Ramos (cell line): ENCODE results near the gene PDE8B.

Experiments used
- in situ Hi-C: fragments of 300-500 bp; cut with MboI; formaldehyde crosslinking; loops from one replicate; pipeline ENCODE4 v1.14.3; 2022; ENCODE audit warnings: low sequenced_read_pairs; ENCODE audit not compliant: unreplicated experiment

Gene PDE8B

DNA sequence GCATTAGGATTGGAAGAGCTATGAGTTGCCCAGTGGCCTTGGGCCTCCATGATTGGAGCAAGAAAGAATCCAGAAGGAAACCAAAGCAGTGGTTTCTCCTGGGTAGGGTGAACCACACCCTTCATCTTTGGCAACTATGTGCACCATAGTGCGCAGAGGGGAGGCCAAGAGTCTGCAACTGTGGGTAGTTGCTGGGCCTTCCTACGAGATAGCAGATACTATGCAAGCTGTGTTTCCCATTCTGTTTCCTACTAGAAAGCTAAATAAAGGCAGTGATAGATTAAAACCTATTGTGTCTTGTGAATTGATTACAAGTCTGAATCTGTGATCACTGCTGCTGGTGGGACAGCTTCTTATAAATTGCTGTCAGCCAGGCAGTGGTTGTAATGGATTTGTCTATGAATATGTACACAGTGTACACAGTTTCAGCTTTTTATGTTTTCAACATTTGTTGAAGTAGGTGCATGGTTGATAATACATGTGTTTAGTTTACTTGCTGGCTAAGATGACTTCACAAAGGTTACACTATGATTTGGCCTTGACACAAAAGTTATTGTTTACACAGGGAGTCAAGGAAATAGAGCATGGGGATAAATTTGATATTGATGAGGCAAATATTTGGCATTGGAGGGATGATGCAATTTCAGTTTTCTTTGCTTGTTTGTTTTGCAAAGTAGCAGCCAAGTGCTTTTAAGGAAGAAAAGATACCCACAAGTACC lies 23.7 kb upstream of the PDE8B start:
- in situ Hi-C loops = no loop called here

DNA sequence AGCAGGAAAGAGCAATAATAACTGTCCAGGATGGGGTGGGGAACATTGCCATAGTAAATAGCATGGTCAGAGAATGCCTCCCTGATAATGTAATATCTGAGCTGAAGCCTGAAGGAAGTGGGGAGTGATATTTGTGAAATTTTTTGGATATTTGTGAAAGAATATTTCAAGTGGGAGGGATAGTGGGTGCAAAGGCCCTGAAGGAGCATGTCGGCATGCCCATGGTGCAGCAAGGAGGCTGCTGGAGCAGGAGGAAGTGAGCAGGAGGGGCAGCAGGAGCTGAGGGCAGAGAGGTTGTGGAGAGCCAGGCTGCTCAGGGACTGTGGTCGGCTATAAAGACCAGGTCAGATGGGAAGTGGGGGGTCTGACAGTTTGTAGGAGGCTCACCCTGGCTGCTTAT lies 21.1 kb upstream of the PDE8B start:
- in situ Hi-C loops = no loop called here

DNA sequence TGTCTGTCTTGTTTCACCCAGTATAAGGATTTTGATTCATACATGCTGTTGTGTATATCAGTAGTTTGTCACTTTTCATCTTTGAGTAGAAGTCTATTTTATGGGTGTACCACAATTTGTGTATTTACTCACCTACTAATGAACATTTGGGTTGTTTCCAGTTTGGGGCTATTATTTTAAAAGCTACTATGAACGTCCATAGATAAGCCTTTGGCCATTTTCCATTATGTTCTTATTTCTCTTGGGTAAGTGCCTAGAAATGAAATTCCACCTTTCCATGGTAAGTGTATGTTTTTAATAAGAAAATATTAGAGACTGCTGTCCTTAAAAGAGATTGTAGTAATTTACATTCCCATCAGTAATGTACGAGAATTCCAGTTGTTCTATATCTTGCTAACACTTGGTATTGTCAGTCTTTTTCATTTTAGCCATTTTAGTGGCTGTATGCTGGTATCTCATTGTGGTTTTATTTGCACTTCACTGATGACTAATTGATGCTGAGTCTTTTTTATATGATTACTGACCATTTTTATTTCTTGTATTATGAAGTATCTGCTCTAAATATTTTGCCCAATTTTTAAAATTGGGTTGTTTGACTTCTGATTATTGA lies 17.9 kb upstream of the PDE8B start:
- in situ Hi-C loops = no loop called here

- in situ Hi-C loops = no loop called here
Measured at GRCh38 chr5:77194762-77195161, 15.7 kb upstream of the PDE8B start.

DNA sequence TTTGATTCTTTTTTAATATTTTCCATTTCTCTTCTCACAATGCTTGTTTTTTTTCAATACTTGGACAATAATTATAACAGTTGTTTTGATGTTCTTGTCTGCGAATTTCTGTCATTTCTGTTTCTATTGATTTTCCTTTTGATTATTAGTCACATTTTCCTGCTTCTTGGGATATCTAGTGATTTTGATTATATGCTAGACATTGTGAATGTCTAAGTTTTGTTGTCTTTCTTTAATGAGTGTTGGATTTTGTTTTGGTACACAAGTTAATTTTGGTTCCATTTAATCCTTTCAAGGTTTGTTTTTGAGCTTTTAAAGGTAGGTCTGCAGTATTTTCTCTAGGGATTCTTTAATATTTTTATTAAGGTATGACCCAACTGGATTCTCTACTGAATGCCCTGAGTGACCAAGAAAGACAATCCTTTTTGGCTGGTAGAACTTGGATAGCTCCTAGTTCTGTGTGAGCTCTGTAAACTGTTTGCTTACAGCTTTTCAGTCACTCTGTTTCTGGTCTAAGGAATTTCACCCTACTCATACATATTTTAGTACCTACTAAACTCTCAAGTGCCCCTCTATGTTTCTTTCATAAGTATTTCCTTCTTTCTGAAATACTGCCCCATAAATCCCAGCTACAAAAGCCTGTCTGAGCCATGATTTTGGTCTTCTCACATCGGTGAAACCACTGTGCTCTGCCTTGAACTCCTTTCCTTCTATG lies 12.5 kb upstream of the PDE8B start:
- in situ Hi-C loops = no loop called here

- in situ Hi-C loops = no loop called here
Measured at GRCh38 chr5:77200663-77201062, 9.8 kb upstream of the PDE8B start.

DNA sequence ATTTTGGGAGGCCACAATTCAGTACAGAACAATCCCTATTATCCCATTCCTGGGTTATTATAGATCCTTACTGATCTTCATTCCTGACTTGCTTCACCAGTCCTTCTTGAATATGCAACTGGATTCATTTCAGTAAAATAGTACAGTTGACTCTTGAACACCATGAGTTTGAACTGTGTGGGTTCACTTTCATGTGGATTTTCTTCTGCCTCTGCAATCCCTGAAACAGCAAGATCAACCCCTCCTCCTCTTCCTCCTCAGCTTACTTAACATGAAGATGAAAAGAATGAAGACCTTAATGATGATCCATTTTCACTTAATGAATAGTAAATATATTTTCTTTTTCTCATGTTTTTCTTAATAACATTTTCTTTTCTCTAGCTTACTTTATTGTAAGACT lies 8.3 kb upstream of the PDE8B start:
- in situ Hi-C loops = no loop called here

GRCh38 chr5:77204967-77205366 lies 5.5 kb upstream of the PDE8B start:
- in situ Hi-C loops = no loop called here

DNA sequence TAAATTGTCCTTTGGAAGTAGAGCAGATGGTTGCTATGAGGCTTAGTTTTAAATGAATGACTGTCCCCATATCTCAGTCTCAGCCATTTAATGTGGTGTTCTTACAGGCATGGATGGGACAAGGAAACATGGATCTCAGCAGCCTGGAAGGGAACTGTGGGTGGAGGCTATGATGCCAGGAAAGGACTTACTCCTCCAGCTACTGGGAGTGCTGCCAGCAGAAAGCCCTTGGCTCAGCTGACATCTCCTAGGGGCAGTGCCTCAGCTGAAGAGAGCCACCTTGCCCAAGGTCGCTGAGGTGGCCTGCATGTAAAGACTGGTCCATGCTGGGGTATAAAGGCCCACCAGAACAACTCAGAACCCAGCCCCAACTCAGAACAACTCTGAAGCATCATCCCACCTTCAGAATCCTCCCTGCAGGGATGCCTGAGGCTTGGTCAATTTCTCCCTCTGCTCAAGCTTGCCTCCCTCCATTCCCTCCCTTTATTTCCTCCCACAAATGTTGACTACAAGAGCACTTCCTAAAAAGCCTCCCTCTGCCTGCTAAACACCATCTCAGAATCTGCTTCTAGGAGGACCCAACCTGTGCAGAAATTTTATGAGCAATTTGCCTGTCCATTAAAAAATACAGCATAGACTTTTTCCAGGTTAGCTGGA lies 1.8 kb upstream of the PDE8B start:
- in situ Hi-C loops = no loop called here

DNA sequence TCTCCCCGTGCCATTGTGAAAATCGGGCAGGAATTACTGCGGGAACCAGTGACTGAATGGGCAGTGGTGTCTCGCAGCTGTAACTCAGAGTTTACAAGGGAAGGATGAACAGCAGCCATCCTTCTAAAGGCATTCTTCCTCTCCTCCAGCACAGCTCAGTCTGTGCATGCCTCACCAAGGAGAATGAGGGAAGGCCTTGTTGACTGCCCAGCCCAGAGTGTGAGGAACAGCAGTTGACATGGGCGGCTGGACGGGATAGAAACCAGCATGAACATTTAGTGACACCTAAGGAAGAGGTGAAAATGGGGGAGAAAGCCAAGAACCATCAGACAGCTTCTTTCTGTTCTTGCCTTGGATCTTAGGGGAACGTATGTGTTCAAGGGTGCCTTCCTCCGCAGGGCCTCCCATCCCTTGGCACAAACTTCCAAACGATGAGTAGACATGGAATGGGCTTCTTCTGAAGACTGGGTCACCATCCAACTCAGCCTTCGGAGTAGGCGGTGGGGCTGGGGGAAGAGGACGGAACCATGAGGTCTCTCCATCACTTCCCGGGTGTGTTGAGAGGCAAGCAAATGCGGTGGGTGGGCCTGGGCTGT lies 887 bp upstream of the PDE8B start:
- in situ Hi-C loops = no loop called here

DNA sequence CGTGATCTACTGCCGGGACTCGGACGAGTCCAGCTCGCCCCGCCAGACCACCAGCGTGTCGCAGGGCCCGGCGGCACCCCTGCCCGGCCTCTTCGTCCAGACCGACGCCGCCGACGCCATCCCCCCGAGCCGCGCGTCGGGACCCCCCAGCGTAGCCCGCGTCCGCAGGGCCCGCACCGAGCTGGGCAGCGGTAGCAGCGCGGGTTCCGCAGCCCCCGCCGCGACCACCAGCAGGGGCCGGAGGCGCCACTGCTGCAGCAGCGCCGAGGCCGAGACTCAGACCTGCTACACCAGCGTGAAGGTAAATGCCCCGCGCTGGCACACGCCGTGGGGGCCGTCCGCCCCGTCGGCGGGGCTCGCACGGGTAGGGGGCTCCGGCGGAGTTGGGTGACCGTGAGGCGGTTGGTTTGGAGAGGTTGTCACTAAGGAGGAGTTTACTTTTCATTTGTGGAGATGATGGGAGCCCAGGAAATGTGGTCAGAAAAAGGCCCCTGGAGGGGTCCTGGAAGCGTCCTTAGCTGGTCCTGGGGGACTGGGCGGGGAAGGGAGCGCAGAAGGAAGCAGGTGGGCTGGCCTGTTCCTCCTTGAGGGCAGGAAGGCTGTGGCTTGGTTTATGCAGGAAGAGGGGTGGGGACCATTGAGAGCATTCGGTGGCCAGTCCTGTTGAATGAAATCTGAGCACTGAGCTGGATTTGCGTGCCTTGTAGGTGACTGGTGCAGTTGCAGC lies 647 bp downstream of the PDE8B start:
- in situ Hi-C loops = no loop called here

GRCh38 chr5:77211691-77212047 lies 1.2 kb downstream of the PDE8B start:
- in situ Hi-C loops = no loop called here

DNA sequence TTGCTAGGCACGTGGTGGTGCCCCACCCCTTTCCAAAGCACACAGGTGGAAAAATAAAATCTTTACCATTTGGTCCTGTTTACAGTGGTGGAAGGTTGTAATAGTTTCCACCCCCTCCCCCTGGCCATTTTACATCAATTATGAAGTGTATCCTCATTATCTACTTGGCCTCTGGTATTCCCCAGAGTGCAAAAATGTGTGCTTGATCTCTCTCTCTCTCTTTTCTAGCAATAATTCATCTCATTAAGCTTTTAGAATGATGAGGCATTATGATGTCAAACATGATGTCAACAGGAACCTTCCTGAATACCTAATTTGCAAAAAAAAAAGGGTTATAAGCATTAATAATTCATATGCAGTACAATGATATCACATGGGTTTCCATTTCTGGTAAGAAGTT lies 3.1 kb downstream of the PDE8B start:
- in situ Hi-C loops = no loop called here

DNA sequence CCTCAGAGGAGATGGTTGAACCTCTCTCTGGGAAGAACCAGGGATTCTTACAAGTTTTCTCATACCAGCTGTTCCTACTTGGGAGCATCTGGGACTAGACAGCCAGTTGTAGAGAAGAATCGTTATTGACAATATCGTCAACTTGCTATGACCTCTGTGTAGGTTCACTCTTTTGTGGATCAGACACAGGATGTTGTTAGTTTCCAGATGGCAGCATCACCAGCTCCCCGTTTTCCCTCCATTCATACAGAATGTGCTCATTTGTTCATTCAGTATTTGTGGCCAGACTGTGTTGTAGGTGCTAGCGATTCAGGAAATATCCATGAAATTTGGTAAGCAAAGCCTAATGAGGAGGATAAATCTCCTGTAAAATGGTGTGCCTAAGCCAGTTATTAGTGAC lies 3.7 kb downstream of the PDE8B start:
- in situ Hi-C loops = no loop called here

- in situ Hi-C loops = no loop called here
Measured at GRCh38 chr5:77218263-77218662, 7.8 kb downstream of the PDE8B start.

DNA sequence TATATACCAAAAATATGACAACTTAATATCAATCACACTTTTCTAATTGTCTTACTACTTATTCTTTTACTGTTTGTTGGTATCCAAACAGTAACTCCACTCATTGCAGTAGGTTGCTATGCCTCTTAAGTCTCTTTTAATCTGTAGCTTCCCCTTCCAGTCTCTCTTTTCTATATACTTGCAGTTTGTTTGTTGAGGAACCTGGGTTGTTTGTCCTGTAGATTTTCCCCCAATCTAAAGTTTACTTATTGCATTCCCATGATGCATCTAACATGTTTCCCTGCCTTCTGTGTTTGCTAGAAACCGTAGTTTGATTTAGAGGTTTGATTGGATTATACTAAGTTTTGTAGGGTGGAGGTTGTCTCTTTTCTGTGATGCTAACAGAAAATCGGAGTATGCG lies 10.6 kb downstream of the PDE8B start:
- in situ Hi-C loops = no loop called here

GRCh38 chr5:77222722-77223121 lies 12.2 kb downstream of the PDE8B start:
- in situ Hi-C loops = no loop called here

DNA sequence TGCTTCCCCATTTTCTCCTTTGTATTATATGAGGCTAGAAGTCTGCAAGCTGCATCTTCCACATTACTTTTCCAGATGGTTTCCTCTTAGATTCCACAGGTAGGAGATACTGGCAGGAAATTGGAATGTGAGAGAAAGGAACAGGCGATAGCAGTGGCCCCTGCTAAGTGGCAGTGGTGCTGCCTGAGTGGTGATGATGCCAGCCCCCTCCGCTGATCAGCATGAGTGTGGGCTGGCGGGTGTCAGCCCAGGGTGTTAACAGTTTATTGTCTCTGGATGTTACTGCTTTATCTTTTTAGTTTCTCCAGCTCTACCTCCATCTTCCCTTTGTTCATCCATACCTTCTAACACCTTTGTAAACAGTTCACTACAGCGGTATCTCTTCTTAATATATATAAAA lies 13.2 kb downstream of the PDE8B start:
- in situ Hi-C loops = no loop called here

DNA sequence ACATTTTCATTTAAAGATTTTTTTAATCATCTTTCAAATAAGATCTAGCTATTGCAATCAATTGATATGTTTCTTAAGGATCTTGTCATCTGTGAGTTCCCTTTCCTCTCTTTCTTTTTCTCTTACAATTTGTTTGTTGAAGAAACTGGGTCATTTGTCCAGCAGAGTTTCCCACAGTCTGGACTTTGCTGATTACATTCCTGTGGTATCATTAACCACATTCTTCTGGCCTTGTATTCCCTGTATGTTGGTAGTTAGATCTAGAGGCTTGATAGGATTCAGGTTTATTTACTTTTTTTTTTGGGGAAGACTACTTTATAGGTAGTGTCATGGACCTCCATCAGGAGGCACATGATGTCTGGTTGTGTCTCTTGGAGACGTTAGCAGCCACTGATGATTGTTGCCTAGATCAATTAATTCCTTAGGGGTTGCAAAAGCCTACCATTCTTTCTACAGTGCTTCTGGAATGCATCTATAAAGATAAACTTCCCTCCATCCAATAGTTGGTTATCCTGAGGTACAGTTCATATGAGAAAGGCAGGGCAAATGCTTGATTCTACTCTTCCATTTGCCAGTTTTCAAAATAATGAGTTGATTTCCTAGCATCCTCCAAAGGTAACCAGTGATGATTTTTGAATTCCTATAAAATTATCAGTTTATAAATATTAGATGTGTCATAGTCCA lies 14.3 kb downstream of the PDE8B start:
- in situ Hi-C loops = no loop called here

GRCh38 chr5:77225531-77225930 lies 15.1 kb downstream of the PDE8B start:
- in situ Hi-C loops = no loop called here
